Stimulated activated CD8-positive, alpha-beta memory T cell treated with anti-CD3 and anti-CD28 coated beads, Interleukin-15, amount 100 ng/mL, for 48 hours (primary cell): ENCODE data around the gene GPRC5C.

Experiments used
- DNase-seq, 2 donors: peaks; one replicate each; pipeline ENCODE4 v3.0.0-alpha.2; 2020; ENCODE audit warnings: low read depth in 2 of 2

Gene GPRC5C, protein sequence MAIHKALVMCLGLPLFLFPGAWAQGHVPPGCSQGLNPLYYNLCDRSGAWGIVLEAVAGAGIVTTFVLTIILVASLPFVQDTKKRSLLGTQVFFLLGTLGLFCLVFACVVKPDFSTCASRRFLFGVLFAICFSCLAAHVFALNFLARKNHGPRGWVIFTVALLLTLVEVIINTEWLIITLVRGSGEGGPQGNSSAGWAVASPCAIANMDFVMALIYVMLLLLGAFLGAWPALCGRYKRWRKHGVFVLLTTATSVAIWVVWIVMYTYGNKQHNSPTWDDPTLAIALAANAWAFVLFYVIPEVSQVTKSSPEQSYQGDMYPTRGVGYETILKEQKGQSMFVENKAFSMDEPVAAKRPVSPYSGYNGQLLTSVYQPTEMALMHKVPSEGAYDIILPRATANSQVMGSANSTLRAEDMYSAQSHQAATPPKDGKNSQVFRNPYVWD

GRCh38 chr17:74431568-74432423, at the start of gene GPRC5C:
Gene GPRC5C, plus strand, starts transcription at chr17:74432088. Its CDS starts 7,689 bp downstream, at chr17:74439777.
- DNase-seq = peak; percentile 38 to 50

GRCh38 chr17:74383141-74383540, 48.7 kb upstream of the GPRC5C start:
- DNase-seq = no peak

DNA sequence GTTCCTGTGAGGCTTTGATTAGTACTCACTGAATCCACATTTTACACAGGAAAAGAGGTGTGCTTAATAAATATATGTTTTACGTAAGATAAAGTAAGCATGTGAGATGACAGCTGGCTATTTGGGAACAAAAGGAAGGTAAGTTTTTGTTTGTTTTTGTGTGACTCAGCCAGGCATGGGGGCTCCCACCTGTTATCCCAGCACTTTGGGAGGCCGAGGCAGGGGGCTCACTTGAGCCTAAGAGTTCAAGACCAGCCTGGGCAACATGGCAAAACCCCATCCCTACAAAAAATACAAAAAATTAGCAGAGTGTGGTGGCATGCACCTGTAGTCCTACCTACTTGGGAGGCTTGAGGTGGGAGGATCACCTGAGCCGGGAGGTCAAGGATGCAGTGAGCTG, 46.7 kb upstream of the GPRC5C start:
- no peak for DNase-seq

GRCh38 chr17:74386386-74386785, 45.5 kb upstream of the GPRC5C start:
- no peak for DNase-seq

GRCh38 chr17:74387365-74388218, 44.3 kb upstream of the GPRC5C start:
- no peak for DNase-seq

DNA sequence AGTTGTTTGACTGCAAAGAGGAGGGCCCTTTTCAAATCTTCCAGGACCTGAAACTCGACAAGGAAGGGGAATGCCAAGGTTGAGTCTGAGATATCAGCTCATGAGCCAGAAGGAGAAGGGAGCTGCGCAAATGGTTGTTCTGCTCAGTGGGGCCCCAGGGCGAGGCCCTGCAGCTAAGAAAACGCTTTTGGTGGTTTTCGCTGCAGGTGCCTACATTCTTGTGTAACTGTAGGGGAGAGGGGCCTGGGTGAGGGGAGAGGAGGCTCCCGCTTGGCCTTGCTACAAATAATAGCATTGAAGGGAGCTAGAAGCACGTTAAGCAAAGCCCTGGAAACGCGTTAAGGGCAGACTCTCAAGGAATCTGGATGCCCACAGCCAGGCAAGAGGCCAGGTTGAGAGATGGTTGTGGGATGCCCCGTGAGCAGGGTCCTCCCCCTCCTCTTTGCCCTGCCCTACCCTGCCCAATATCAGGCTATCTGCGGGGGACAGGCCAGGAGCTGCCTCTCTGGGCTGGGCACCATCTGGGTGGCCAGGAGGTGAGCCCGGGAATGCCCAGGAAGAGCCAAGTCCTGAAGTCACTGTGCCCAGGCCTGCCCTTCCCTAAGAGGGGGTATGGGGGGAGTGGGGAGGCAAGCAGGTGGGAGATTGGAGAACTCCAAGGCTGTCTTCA, 42.7 kb upstream of the GPRC5C start:
- no peak for DNase-seq

GRCh38 chr17:74389937-74390679, 41.8 kb upstream of the GPRC5C start:
- no peak for DNase-seq

DNA sequence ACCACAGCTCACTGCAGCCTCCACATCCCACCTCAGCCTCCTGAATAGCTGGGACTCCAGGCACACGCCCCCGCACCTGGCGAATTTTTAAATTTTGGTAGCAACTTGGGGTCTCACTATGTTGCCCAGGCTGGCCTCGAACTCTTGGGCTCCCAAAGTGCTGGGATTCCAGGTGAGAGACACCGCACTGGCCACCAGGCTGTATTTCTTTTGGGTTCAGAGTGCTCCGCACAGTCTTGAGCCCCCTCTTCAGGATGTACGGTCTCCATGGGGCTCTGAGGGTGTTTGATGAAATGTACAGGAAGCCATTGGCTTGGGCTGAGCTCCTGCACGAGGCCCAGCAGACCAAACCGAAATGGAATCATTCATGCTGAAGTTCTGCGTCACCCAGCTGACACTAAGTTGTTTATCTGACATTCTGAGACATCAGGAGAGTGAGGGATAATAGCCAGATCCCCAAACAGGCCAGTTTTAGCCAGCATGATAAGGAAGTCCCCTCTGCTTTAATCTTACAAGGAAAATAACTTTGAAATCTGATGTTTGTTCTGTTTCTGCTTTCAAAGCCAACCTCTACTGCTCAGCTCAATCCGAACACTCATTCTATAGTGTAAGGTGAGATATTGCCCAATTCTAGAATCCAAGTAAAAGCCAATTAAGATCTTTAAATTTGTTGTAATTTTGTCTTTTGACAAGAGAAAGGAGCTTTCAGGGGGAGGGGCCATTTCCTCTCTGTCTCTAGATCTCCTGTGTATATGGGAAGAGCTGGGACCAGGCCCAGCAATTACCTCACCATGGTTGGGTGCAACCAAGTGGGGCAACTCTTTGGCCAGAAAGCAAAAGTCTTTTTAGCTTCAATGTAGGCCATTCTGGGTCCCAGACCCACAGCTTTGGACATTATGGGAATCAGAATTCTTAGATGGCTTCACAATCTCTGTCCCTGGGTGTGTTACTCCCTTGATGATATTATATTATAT, 40.9 kb upstream of the GPRC5C start:
- no peak for DNase-seq

- no peak for DNase-seq
These were observed 40.1 kb upstream of the GPRC5C start for GRCh38 chr17:74391771-74392170.

- no peak for DNase-seq
These were observed 39.0 kb upstream of the GPRC5C start for GRCh38 chr17:74392848-74393247.

GRCh38 chr17:74393346-74393942, 38.4 kb upstream of the GPRC5C start:
- no peak for DNase-seq

DNA sequence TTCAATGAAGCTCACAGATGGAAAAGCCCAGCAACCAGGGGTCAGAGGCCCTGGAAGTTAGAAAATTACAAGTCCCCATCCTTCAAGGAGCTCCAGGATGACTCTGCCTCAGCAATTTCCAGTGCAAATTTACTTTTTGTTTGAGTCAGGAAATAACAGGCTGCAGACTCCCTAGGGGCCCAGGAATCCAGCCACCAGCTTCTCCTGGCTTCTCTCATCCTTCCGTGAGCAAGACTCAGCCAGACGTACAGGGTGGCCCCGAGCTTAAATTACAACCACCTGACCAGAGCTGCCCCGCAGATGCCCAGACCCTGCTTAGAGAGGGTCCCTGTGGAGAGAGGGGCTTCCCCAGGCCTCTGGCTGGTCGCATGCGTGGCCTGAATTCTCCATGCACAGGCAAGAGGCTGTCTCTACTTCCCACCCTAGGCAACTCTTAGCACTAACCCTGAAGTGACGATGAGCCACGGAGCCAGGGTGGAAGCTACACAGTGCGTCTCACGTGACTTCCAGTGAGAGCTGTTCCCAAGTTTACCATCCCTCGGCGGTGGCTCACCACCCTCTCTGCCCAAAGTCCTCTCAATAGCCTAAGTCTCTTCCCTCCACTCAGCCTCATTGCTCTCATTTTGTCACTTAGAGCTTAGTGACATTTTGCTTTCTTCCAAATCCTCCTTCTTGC, 37.5 kb upstream of the GPRC5C start:
- no peak for DNase-seq

GRCh38 chr17:74394977-74395376, 36.9 kb upstream of the GPRC5C start:
- no peak for DNase-seq

GRCh38 chr17:74396567-74396966, 35.3 kb upstream of the GPRC5C start:
- DNase-seq = no peak

DNA sequence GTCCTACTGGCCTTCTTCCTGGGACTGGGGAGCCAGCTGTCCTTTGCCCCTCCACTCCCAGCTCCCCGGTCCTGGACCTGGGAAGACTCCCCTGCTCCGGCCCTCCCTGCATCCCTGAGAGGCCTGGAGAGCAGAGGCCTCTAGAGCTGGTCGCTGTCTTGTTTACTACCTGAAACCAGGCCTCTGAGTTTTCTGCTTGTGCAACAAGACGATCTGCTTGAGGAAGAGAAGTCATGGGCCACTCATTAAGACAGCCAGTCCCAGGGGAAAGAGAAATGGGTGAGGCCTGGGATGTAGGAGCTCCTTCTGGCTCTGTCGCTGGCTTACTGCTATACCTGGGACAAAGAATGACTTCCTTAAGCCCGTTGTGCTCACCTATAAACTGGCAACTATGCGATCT, 29.8 kb upstream of the GPRC5C start:
- no peak for DNase-seq

GRCh38 chr17:74403512-74404137, 28.3 kb upstream of the GPRC5C start:
- DNase-seq = no peak

DNA sequence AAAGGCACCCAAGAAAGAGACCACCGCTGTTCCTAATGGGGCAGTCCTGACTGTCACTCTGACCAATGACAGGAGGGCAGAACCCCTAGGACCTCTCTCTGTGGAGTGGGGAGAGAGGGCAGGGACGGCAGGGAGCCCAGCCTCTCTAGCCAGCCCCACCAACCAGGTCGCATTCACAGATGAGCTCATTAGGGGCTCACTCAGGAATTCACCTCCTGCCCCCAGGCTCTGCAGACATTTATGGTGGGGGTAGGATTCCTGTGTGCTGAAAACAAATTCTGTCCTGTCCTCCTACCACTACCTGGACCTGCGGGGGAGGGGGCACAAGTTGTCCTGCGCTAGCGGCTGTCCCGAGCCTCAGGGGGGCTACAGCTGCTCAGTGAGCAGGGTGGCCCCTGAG, 27.7 kb upstream of the GPRC5C start:
- DNase-seq = no peak

DNA sequence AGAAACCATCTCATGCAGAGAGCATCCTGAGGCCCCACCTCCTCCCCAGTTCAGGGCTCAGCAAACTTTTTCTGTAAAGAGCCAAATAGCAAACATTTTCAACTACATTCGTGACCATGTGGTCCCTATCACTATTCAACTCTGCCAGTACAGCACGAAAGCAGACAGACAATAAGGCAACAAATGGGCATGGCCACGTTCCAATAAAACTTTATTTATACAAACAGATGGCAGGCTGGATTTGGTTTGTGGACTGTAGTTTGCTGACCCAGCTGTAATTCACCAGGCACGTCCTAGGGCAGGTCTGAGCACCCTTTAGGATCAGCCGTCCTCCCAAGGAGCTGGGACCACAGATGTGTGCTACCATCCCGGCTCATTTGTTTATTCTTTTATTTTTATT, 27.1 kb upstream of the GPRC5C start:
- DNase-seq = no peak
